SHP77 treated with DMSO at 0.1 percent for 48 hours (cell line): ENCODE data around the gene DDX24.

Source experiments
- DNase-seq: peaks from one replicate; lab custom pipeline; 2025; lab: John Stamatoyannopoulos, UW

The DDX24 gene

DNA sequence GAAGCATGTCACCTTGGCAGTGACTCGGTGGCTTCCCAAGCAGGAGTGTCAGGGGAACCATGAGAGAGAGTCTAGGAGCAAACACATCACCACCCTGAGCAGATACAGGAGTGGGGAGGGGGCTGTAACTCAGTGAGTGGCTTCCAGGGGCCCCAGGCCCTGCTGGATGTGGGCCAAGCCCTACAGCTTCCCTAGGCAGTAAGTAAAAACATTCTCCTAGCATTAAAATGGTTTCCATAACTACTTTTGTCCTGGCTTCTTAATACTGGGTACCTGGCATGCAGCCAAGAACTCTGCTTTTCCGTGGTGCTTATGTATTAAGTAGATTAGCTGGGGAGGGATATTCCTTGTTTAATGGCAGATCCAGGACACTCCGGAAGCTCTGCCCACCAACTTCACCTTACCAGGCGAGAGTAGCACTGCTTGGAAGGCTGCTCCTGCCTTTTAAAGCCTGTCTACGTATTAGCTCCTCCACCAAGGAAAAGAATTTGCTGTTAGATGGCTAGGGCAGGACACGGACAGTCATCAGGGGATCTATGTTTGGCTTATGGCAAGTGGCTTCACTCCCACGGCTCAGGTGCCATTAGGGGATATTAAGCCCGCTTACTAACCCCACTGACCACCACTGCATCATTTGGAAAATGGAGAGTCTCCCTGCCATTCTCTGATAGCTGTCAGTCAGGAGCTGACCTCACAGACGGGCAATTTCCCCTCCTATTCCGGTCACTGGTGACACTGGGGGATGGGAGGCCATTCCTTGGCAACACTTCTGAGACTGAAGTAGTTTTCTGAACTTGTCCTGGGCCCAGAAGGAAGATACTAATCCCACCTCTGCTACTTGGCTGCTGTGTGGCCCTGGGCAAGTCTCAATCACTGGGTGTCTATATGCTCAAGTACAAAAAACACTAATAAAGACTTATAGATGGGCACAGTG, 32.0 kb downstream of the DDX24 start:
- DNase-seq, result no peak

DNA sequence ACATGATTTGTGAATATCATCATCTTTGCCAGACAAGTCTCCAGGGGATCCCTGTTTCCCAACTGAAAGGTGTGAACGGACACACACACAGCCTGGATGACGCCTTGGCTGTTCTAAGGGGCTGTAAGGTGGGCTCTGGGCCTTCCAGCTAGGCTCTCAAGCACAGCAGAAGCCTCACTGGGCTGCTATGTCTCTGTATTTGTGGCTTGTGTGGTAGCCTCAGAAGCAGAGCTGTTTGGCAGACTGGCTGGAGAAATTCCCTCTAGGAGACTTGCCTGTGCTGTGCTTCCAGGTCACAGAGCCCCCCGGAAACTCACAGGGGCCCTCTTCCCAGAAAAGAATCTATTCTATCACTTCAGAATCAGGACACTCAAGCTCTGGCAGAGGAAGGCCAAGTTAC, 33.4 kb downstream of the DDX24 start:
- no peak for DNase-seq

DNA sequence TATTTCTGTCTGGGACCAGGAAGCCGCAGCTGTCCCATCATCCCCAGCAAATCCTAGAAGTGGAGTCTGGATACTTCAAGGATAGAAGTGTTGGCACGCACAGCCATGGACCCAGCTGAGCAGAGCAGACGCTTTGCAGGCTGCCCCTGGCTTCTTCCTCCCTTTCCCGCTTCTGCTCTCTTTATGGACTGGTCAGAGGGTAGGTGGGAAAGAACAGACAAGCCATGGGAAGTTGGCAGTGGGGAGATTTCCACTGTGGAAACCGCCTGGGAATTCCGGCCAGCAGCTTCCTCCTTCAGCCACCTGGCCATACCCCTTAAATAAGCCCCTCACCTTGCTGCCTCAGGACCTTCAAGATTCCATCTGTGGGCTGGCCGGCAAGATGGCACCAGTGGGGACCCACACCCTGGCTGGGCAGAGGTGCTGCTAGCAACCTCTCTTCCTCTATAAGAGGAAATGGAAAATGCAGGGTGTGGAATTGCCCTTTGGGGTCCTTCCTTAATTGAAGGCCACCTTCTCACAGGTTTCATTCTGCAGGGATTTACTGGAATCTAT, 34.2 kb downstream of the DDX24 start:
- DNase-seq, result no peak

DNA sequence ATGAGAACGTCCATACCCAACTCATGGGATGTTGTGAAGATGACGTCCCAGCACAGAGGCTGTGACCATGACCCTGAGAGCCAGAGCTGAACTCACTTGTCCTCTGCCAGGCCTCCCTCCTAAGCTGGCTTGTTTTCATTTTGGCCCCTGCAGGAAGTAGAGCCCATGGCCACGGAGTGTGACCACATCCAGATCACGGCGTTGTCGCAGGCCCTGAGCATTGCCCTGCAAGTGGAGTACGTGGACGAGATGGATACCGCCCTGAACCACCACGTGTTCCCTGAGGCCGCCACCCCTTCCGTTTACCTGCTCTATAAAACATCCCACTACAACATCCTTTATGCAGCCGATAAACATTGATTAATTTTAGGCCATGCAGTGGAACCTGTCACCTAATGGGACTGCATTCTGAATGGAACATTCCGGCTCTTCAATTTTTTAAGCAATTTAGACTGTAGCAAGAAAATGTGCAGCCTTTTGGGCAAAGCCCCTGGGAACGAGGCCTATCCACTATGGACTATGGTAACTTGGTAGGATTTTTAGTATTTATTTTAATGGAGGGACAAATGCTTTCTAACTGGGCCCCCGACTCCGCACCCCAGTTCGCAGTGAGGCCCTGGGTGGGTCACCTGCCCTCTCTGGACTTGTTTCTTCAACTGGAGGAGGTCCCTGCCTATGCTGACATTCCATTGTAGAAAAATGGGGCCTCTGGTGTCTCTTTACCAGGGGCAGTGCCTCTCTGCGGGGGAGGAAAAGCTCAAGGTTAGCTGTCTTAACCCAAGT, 35.2 kb downstream of the DDX24 start:
- DNase-seq, result no peak

DNA sequence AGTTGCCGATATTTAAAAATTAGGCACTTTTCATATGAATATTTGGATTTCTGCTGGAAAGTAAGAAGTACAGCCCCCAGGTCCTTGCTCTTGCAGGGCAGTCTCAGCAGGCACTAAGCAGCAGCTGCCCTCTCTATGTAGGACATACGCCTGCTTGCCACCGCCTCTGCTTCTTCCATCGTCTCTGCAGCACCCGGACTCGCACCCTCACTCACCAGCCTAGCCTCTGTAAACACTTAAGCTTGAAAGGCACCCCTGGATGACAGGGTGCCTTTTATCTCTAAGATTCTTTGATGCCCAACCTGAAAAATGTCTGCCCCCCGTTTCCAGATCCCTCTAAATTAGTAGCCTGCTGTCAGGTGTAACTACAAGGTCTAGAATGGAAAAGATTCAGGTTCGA, 35.9 kb downstream of the DDX24 start:
- DNase-seq, result no peak

DNA sequence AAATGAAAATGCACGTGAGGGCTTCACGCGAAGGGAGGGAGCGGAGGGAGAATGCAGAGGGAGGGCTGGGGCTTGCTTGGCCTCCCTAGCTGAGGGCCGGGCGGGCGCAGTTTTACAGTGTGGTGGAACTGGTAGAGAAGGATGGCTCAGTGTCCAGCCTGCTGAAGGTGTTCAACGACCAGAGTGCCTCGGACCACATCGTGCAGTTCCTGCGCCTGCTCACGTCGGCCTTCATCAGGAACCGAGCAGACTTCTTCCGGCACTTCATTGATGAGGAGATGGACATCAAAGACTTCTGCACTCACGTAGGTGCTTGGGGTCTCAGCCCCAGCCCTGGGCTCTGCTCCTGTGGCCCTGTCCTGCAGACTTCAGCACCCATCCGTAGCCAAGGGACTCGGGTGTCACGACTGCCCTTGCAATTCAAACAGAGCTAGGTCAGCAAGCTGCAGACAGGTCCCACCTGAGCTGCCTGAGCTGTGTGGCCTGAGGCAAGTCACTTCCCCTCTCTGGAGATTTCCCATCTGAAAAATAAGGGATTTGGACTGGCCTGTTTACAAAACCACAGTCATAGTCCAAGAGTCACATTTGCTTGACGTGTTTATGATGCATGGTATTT, 36.4 kb downstream of the DDX24 start:
- DNase-seq, result no peak

DNA sequence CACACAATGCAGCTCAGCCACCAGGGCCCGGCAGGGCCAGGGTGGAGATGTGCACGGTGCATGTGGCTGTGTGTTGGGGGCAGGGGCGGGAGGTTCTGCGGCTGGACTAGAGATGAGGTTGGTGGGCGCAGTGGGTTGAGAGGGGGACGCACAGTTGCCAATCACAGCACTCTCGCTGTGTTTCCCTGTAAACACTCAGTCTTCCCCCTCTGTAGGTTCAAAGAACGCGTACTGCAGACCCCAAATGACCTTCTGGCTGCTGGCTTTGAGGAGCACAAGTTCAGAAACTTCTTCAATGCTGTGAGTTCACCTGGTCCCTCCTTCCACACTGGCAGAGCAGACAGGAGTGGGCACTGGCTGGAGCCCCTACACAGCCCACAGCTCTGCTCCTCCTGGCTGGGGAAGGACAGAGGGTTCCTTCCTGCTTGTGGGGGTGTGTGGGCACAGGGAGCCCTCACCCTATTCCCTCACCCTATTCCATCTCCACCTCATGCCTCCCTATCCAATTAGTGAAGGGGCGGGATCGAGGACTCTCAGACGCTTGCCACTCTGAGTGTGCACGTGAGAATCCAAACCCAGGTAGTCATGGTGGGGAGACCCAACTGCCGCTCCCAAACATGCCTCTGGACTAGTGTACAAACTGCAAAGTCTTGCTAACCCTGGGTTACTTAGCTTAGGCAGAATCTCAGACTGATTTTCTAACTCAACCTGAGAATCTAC, 37.1 kb downstream of the DDX24 start:
- DNase-seq, result no peak

DNA sequence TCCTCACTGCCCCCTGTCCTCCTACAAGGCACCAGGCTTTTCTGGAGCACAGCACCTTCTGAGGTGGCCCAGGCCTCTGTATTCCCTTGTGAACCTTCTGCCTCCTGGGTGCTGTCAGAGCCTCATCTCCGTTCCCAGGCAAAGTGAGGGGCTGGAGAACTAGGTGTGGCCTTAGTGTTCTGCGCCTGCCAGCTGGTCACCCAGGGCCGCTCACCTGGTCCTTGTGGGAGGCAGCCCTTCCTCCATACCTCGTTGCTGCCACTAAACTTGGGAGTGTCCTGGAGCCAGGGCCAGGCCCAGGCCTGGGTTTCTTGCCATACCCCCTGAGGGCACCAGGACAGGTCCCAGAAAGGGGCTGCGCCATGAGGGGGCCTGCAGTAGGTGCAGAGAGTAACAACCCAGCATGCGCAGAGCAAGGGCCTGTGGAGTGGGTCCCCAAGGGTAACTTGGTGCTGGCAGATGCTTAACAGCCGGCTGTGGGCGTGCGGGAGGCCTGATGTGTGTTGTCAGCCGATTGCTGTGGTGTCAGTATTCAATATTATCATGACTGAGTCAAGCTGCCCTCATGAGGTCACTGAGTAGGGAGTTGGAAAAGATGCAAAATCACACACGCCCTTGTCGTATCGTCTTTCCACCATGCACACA, 37.8 kb downstream of the DDX24 start:
- DNase-seq, result no peak

DNA sequence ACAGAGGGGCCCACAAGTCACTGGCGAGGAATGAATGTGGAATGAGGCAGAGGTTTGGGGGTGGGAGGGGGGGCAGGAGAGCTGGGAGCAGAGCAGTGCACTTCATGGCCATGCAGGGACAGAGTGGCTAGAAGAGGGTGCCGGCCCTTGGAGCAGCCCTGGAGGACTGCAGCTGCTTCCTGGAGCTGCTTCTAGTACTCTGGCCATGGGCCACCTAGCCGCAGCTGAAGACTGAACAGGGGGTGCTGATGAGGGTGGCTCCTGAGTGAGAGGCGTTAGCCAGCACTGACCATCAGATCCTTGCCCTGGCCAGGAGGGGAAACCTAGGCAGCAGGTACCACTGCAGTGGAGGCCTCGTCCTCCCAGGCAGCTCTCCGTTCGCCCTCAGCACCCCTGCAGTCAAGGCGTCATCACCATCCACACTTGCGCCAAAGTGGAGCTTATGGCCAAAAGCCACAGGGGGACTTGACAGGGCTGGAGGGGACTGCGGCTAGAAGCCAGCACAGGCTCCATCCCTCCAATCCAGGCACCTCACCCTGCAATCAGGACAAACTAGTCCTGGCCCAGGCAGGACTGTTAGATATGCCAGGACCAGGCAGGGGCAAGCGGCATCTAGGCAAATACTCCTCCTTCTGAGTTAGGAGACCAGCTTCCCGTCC, 38.4 kb downstream of the DDX24 start:
- no peak for DNase-seq

DNA sequence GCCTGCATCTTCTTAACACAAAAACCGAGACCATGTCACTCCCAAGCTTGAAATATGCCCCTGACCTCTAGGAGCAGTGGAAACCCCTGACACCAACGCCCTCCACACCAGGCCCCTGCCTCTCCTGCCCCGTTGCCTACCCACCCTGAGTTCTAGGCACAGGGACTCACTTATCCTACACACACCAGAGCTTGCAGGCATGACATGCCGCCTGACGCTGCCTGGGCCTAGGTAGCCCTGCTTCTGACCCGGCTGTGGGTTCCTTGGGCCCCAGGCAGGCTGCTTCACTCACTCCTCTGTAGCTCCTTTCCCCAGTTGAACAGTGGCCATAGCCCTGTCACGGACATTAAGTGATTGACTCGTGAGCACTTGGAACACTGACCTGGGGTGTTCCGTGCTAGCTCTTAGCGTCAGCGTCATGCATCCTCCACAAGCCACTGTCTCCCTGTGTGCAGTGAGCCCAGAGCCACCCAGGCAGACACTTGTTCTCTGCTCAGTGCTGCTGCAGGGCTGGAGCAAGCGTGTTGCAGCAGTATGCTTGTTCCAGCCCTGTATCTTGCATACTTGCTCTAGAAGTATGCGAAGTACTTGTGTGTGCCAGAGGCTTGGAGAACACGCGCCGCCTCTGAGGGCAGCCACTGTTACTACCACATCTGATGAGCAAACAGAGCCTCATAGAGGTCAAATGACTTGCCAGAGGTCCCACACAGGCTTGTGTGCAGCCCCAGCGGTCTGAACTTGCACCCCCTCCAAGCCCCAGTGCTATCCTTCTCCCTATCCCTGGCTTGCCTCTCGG, 39.3 kb downstream of the DDX24 start:
- DNase-seq, result no peak

DNA sequence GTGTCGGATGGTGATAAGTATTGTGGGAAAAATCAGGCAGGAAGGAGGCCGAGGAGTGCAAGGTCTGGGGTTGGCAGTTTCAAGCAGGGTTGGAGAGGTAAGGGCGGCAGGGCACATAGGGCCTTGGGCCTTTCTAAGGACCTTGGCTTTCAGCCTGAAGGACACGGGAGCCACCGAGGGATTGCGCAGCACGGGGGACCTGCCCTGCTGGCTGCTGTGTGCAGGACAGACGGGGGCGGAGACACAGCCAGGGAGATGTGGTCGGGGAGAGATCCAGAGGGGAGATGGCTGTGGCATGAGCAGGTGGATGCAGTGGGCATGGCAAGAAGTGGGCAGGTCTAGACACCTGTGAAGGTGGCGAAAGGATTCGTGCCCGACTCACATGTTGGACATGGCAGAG, 40.2 kb downstream of the DDX24 start:
- no peak for DNase-seq

DNA sequence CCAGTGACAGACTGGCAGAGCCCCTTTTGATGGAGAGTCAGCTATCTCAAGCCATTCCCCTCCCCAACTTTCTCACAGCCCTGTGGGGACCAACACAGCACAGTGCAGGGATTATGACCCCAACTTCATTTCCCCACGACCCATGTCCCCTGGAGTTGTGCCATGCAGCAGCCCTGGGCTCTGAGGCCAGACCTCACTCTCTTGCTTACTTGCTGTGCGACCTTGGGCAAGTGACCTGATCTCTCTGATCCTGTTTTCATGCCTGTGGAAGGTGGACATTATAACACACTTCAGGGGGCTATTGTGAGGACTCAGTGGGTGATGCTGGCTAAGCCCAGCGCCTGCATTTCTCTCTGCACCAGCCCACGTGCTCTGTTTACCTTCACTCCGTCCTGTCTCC, 40.8 kb downstream of the DDX24 start:
- DNase-seq, result no peak

DNA sequence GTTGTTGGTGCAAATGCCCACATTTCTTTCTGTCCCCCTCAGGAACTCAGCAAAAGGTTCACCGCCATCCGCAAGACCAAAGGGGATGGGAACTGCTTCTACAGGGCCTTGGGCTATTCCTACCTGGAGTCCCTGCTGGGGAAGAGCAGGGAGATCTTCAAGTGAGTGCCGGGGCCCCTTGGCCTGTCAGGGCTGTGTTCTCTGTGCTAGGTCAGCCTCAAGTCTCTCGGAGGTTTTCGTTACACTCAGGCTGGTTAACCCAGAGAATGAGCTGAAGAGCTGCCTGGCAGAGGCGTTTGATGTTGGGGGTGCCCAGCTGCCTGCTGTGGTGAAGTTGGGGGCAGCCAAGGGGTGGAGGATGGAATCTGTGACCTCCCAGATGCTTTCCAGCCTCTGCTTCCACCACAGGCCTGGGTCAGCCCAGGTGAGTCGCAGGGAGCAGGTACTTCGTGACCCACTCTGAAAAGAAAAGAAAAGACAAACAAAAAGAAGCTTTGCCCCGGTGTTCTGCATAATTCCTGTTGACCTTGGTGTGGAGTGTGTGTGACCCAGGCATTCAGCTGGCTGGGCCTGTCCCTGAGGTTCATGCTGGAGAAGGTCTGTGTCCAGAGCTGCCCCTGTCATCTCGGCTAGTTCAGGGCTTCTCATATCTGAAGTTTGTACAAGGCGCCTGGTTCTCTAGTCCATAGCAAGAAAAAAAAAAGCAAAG, 41.9 kb downstream of the DDX24 start:
- DNase-seq, result no peak

DNA sequence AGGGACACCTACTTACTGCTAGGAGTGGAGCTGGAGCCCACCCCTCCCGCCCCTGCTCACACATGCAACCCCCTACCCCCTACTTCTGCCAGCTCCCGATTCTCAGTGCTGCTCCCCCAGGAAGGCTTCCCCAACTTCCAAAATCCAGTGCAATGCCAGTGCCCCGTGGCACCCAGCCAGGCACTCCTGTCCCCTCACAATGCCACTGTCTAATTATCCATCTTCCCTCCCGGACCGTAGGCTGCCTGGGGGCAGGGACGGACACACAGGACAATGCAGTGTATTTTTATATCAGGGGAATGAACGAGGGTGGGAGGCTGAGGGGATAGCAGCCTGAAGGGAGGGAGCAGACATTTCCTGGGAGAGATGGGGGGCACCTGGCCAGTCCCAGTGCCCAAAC, 42.5 kb downstream of the DDX24 start:
- no peak for DNase-seq

DNA sequence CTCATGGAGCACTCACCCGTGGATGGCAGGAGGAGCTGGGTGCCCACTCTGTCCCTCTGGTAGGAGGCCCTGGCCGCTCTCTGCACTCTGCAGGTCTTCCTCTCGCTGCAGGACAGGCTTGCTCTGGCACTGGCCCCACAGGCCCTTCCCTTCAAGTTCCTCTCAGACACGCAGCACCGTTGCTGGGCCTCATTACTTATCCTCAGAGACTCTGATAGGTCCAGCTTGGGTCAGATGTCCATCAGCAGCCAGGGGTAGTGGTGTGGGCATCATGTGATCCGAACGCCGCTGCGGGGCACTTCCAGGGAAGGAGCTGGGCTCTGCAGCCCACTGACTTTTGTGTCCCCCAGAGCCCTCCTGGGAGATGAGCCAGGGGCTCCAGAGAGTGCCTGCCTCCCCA, 43.0 kb downstream of the DDX24 start:
- no peak for DNase-seq

DNA sequence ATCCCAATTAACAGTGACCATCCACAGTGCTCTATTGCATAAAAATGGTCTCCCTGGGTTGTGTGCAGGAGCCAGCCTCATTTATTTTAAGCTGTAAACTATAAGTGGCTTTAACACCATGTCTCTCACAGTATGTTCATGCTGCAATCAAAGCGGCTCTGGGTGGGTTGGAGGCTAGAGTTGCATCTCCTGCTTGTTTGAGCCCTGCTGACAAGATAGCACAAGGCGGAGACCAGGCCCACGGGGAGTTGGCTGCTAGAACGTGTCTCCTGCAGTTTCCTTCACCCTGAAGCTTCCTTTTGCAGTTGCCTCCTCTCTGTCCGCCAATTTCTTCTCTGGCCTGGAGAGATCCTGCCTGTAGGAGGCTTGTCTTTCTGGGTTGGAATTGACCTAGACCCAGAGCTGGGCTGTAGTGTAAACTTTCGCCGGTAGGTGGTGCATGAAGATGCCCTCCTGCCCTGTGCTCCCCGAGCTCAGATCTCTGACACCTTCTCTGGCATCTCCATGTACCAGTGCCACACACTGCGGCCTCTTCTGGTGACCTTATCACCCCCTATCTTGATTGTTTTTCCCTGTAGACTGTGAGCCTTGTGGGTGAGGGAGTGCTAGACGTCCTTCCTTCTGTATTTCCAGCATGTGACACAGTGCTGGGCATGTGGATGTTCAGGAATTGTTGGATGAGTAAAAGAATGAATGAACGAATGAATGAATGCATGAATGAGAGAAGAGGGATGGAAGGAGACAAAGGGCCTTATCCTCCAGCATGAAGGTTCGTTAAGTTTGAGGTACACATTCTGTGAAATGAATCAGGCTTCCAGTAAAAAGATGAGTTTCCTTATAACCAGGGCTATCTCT, 44.5 kb downstream of the DDX24 start:
- DNase-seq, result no peak

DNA sequence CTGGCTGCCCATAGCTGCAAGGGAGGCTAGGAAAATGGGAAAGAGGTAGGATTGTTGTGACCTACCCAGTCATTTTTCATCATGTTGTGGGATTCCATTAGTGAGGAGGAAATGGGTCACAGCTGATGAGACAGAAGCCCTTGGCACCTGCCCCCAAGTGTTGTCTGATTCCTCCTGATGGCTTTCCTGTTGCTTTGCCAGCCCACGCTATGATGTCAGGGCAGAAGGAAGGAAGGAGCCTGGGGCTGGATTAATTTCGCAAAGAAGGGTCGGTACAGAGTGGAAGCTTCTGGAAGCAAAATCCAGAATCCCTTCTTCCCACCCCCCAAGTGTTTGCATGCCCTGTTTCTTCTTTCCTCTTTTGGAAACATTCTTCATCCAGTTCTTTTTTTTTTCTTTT, 46.1 kb downstream of the DDX24 start:
- no peak for DNase-seq

DNA sequence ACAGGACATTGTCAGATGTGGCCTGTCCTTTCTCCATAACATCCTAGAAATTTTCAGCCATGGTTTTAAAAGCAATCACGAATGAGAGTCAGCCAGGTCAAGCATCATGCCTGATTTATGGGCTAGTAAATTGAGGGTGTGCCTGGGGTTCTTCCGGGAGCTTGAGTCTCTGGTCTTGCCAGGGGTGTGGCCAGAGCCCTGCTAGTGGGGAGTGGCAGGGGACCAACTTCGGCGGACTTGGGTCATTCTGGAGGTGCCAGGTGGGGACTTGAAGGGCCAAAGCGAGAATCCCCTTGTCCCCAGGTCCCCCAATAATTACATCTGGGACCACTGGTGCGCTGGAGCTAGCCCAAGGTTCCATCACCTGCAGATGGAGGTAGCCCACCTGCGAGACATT, 49.1 kb downstream of the DDX24 start:
- DNase-seq, result no peak
